HepG2 (cell line): ENCODE results near the gene TIMM17A. TPM values are rescaled to one million over a fixed set of nuclear protein-coding genes. Genes with fewer than 3 reads are reported as not detected.

Source experiments
- ATAC-seq: fragments of 200-7000 bp; cut with Tn5 transposase; 3 replicates; pipeline ENCODE4 v1.9.1; 2020; ENCODE audit warnings: mild to moderate bottlenecking, moderate library complexity
- BruUV-seq: library from RNA; stranded (reverse); fragments of 400-500 nt; replicated peaks from 2 replicates; lab custom pipeline; 2021; lab: Mats Ljungman, UMichigan
- CTCF ChIA-PET: fragments of 300-600 bp; formaldehyde crosslinking; extraction: SDS; loops from one replicate; lab custom pipeline; 2021; ENCODE audit warnings: low total read pairs, inconsistent platforms, low intra/inter-chr PET ratio; lab: Yijun Ruan, JAX
- POLR2A ChIA-PET: fragments of 350-600 bp; sonication (Branson Sonifier 250); formaldehyde crosslinking; loops from one replicate; lab custom pipeline; 2020; ENCODE audit warnings: antibody characterized with exemption, inconsistent platforms; lab: Yijun Ruan, JAX
- DNase-seq: peaks from one replicate; pipeline ENCODE4 v3.0.0-alpha.2; 2015; ENCODE audit warnings: low spot score
- FAIRE-seq: peaks from 3 replicates; lab custom pipeline; 2011; peaks lifted over from hg19 to GRCh38; lab: Jason Lieb, UNC
- H2AFZ ChIP-seq: one replicate; pipeline ENCODE4 v1.6.1; 2011; ENCODE audit warnings: low read length, inconsistent platforms
- H3K27ac ChIP-seq: fragments of 300-600 bp; 3 replicates; pipeline ENCODE4 v1.8.0; 2011; ENCODE audit warnings: mixed run types, mild to moderate bottlenecking, mixed read lengths, low read length, inconsistent platforms; ENCODE audit not compliant: insufficient read depth; ENCODE audit errors: extremely low read length
- H3K27me3 ChIP-seq, 2 experiments: fragments of 200-600 bp in 1 of 2; 2 replicates in 1 of 2; 3 replicates in 1 of 2; pipeline versions ENCODE4 v1.6.0 to v1.8.0; 2011; ENCODE audit warnings: low read length in 2 of 2, mild to moderate bottlenecking in 2 of 2, moderate library complexity in 2 of 2, inconsistent platforms in 1 of 2; ENCODE audit not compliant: insufficient read depth in 2 of 2, control insufficient read depth in 1 of 2
- H3K36me3 ChIP-seq, 2 experiments: fragments of 200-600 bp in 1 of 2; replicated peaks in 1 of 2; 2 replicates in 1 of 2; 3 replicates in 1 of 2; pipeline versions ENCODE4 v1.5.1 to v1.8.0; 2011; ENCODE audit warnings: low read length in 2 of 2, inconsistent platforms in 1 of 2; ENCODE audit not compliant: insufficient read depth in 2 of 2, control insufficient read depth in 1 of 2
- H3K4me1 ChIP-seq: 2 replicates; pipeline ENCODE4 v1.5.1; 2012; ENCODE audit warnings: low read length, inconsistent platforms; ENCODE audit not compliant: insufficient read depth
- H3K4me2 ChIP-seq: 2 replicates; pipeline ENCODE4 v1.6.0; 2011; ENCODE audit warnings: low read depth, low read length, inconsistent platforms
- H3K4me3 ChIP-seq, 3 experiments: fragments of 200-600 bp in 1 of 3; sonication (generic), shearing (Covaris generic) in 1 of 3; replicated peaks in 1 of 3; 2 replicates each; pipeline ENCODE4 v1.5.1; 2011 to 2016; ENCODE audit warnings: low read length in 3 of 3, inconsistent platforms in 2 of 3, low read depth in 2 of 3, mild to moderate bottlenecking in 2 of 3, control low read depth in 1 of 3, mixed read lengths in 1 of 3; ENCODE audit not compliant: insufficient read depth in 1 of 3
- H3K79me2 ChIP-seq: one replicate; pipeline ENCODE4 v1.6.1; 2011; ENCODE audit warnings: low read length, inconsistent platforms; ENCODE audit not compliant: insufficient read depth
- H3K9ac ChIP-seq: 2 replicates; pipeline ENCODE4 v1.6.0; 2011; ENCODE audit warnings: mild to moderate bottlenecking, low read depth, low read length, inconsistent platforms; ENCODE audit not compliant: insufficient read depth
- H3K9me3 ChIP-seq: 2 replicates; pipeline ENCODE4 v1.5.1; 2012; ENCODE audit warnings: mild to moderate bottlenecking, low read length
- H4K20me1 ChIP-seq: 2 replicates; pipeline ENCODE4 v1.6.0; 2011; ENCODE audit warnings: inconsistent platforms, mild to moderate bottlenecking, low read length, moderate library complexity; ENCODE audit not compliant: insufficient read depth
- CENPT ChIP-seq: sonication (generic); formaldehyde crosslinking; IDR thresholded peaks from 2 replicates; pipeline ENCODE4 v1.8.0; 2022; ENCODE audit warnings: low read depth, mild to moderate bottlenecking, moderate library complexity, missing genetic modification reagents
- EEA1 ChIP-seq: sonication (generic); formaldehyde crosslinking; IDR thresholded peaks from 2 replicates; pipeline ENCODE4 v1.5.1; 2020; ENCODE audit warnings: mild to moderate bottlenecking, missing genetic modification reagents, borderline replicate concordance
- FOSL2 ChIP-seq: sonication (generic); formaldehyde crosslinking; IDR thresholded peaks from 2 replicates; pipeline ENCODE4 v1.4.0; 2020; ENCODE audit warnings: missing genetic modification reagents
- GTF3A ChIP-seq: sonication (generic); formaldehyde crosslinking; conservative IDR thresholded peaks from 2 replicates; pipeline ENCODE4 v1.4.0; 2020; ENCODE audit warnings: mild to moderate bottlenecking, missing genetic modification reagents
- MATR3 ChIP-seq: sonication (generic); formaldehyde crosslinking; IDR thresholded peaks from 2 replicates; pipeline ENCODE4 v1.4.0; 2020; ENCODE audit warnings: missing genetic modification reagents
- SALL1 ChIP-seq: sonication (generic); formaldehyde crosslinking; IDR thresholded peaks from 2 replicates; pipeline ENCODE4 v1.8.0; 2022; ENCODE audit warnings: mild to moderate bottlenecking, missing genetic modification reagents
- SMAD9 ChIP-seq: sonication (generic); formaldehyde crosslinking; IDR thresholded peaks from 2 replicates; pipeline ENCODE4 v1.5.1; 2020; ENCODE audit warnings: mild to moderate bottlenecking, missing genetic modification reagents
- XBP1 ChIP-seq: sonication (generic); formaldehyde crosslinking; IDR thresholded peaks from 2 replicates; pipeline ENCODE4 v1.5.0; 2020; ENCODE audit warnings: missing genetic modification reagents
- ZKSCAN8 ChIP-seq: IDR thresholded peaks from 2 replicates; pipeline ENCODE4 v1.6.1; 2016; ENCODE audit warnings: borderline replicate concordance, missing genetic modification reagents, missing compliant biosample characterization
- ZNF331 ChIP-seq: sonication (generic); formaldehyde crosslinking; IDR thresholded peaks from 2 replicates; pipeline ENCODE4 v1.4.0; 2020; ENCODE audit warnings: missing genetic modification reagents
- ZNF350 ChIP-seq: sonication (generic); formaldehyde crosslinking; IDR thresholded peaks from 2 replicates; pipeline ENCODE4 v1.4.0; 2020; ENCODE audit warnings: mild to moderate bottlenecking, low read depth, missing genetic modification reagents, borderline replicate concordance
- ZNF44 ChIP-seq: sonication (generic); formaldehyde crosslinking; IDR thresholded peaks from 2 replicates; pipeline ENCODE4 v1.5.1; 2020; ENCODE audit warnings: mild to moderate bottlenecking, missing genetic modification reagents
- ZNF546 ChIP-seq: sonication (generic); formaldehyde crosslinking; conservative IDR thresholded peaks from 2 replicates; pipeline ENCODE4 v1.8.1; 2023; ENCODE audit warnings: mild to moderate bottlenecking, missing genetic modification reagents
- ZNF605 ChIP-seq: sonication (generic); formaldehyde crosslinking; IDR thresholded peaks from 2 replicates; pipeline ENCODE4 v1.8.0; 2022; ENCODE audit warnings: mild to moderate bottlenecking, missing genetic modification reagents
- ZNF629 ChIP-seq: sonication (generic); formaldehyde crosslinking; conservative IDR thresholded peaks from 2 replicates; pipeline ENCODE4 v1.5.0; 2020; ENCODE audit warnings: missing genetic modification reagents
- ZNF660 ChIP-seq: sonication (generic); formaldehyde crosslinking; IDR thresholded peaks from 2 replicates; pipeline ENCODE4 v1.5.1; 2020; ENCODE audit warnings: mild to moderate bottlenecking, low read depth, missing genetic modification reagents, borderline replicate concordance
- ZNF768 ChIP-seq: sonication (generic); formaldehyde crosslinking; IDR thresholded peaks from 2 replicates; pipeline ENCODE4 v1.4.0; 2020; ENCODE audit warnings: missing genetic modification reagents
- ZSCAN22 ChIP-seq: sonication (generic); formaldehyde crosslinking; IDR thresholded peaks from 2 replicates; pipeline ENCODE4 v1.4.0; 2020; ENCODE audit warnings: mild to moderate bottlenecking, missing genetic modification reagents
- WGBS: methylation state at CpG from one replicate; pipeline ENCODE4 v1.1.6; 2017; ENCODE audit warnings: low lambda C conversion rate; 5-methylcytosine and 5-hydroxymethylcytosine counted together
- in situ Hi-C: cut with HindIII; loops from 2 replicates; pipeline ENCODE4 v1.10.0; 2017; ENCODE audit warnings: low pct_unique_long_range_greater_than_20kb; ENCODE audit not compliant: extremely low pct_ligation_motif_present
- intact Hi-C: fragments of 100-400 bp; cut with micrococcal nuclease; formaldehyde crosslinking; loops from one replicate; pipeline ENCODE4 v1.10.0; 2022; ENCODE audit not compliant: unreplicated experiment
- polyA plus RNA-seq, 8 experiments: library from polyadenylated mRNA; depleted of rRNA in 3 of 8; stranded (reverse) in 7 of 8; unstranded in 1 of 8; fragments of >200 nt; fragmentation: Illumina TruSeq in 4 of 8; extraction: Trizol in 4 of 8; gene quantifications; 2 replicates each; pipeline versions ENCODE4 v1.2.1 to v1.2.3, GENCODE V29; 2011 to 2016; ENCODE audit warnings: low read depth in 4 of 8, missing spikeins in 1 of 8, mixed read lengths in 1 of 8; ENCODE audit not compliant: insufficient read depth in 1 of 8
- total RNA-seq, 5 experiments: library from RNA; depleted of rRNA; stranded (reverse); fragments of >200 nt; fragmentation: Illumina TruSeq; extraction: Trizol; gene quantifications; 2 replicates each; pipeline ENCODE4 v1.2.3, GENCODE V29; 2016; ENCODE audit warnings: low read depth in 1 of 5
- TF ChIP-seq, protein P1 (sequence below): sonication (generic); formaldehyde crosslinking; IDR thresholded peaks from 2 replicates; pipeline ENCODE4 v1.4.0; 2020; ENCODE audit warnings: missing genetic modification reagents, borderline replicate concordance

TIMM17A gene
- total and polyA plus RNA-seq, 2 of the 13 experiments (the other 11 are each of a cell fraction or from before 2014, with no cell fraction given) = 50.8 to 97.8 TPM

DNA sequence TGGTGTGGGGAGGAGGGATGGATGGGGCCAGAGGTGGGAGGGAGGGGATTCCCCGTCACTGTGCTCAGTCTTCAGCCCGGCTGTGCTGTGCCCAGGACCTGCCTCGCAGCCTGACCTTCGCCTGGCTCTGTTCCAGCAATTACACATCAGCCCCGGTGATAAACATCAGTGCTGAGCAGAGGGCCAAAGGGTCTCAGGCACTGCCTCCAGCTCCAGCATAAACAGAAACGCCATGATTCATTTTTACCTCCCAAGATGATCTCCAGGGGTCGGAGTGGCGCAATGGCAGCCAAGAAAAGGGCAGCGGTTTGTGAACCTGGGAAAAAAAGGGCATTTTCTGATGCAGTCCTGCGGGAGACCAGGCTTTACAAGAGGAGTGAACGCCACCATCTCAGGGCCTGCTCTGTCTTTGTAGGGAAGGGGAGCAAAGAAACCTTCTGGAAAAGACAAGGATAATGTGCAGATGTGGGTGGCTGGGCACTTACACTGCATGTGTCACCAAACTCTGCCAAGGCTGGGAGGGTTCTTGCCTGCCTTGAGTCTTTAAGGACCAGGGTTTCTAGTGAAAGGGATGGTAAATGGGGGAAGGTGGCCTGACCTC lies 38.6 kb upstream of the TIMM17A start:
- Histone ChIP-seq H2AFZ (no peak overlapping the region), H3K27me3 (peaks cover 3 to 29% of the 10 kb centered on the region in 2 experiments; a peak in 4 of 5 replicates), H3K9me3 (no peaks in the 10 kb centered on the region), H3K9ac (no peak overlapping the region), H3K4me3 (peak overlapping the region in 1 of 3 experiments; percentile 47; a peak in 2 of 6 replicates), H3K27ac (no peak overlapping the region), H4K20me1 (no peaks in the 10 kb centered on the region), H3K4me1 (peaks cover 14% of the 10 kb centered on the region), H3K79me2 (no peaks in the 10 kb centered on the region), H3K4me2 (peak overlapping the region; percentile 58), H3K36me3 (no peaks in the 10 kb centered on the region)
- WGBS = 2% methylated on average over 9 of the region's 11 CpGs
- FAIRE-seq = no peak
- ChIA-PET CTCF (no interaction called here), POLR2A (no interaction called here)
- peak; percentile 67 for ATAC-seq
- intact Hi-C loops = no loop called here
- BruUV-seq = no TSS peak
- peak; percentile 36 for DNase-seq
- in situ Hi-C loops = no loop called here
- TF ChIP-seq ZNF605 (CRISPR knock-in tag) = no peak
- TF ChIP-seq ZNF546 (CRISPR knock-in tag) = no peak
- TF ChIP-seq MATR3 (CRISPR knock-in tag) = no peak
- TF ChIP-seq EEA1 (CRISPR knock-in tag) = no peak
- TF ChIP-seq GTF3A (CRISPR knock-in tag) = no peak
- peak; percentile 32; the same call in 1 of the 2 replicates for TF ChIP-seq SALL1 (CRISPR knock-in tag)
- no peak for TF ChIP-seq ZNF44 (CRISPR knock-in tag)
- TF ChIP-seq ZNF768 = peak; percentile 87; the same call in 1 of the 2 replicates
- TF ChIP-seq ZNF350 (CRISPR knock-in tag) = no peak
- peak; percentile 54 for TF ChIP-seq FOSL2
- no peak for TF ChIP-seq ZKSCAN8
- TF ChIP-seq ZNF660 (CRISPR knock-in tag) = no peak
- peak; percentile 84; the same call in 1 of the 2 replicates for TF ChIP-seq ZNF331 (CRISPR knock-in tag)
- TF ChIP-seq ZNF629 (CRISPR knock-in tag) = 0 out of 2 replicates have a peak, but pooled peaks have one; percentile 15
- no peak for TF ChIP-seq XBP1 (CRISPR knock-in tag)
- no peak for TF ChIP-seq ZSCAN22 (CRISPR knock-in tag)
- TF ChIP-seq, protein P1, sequence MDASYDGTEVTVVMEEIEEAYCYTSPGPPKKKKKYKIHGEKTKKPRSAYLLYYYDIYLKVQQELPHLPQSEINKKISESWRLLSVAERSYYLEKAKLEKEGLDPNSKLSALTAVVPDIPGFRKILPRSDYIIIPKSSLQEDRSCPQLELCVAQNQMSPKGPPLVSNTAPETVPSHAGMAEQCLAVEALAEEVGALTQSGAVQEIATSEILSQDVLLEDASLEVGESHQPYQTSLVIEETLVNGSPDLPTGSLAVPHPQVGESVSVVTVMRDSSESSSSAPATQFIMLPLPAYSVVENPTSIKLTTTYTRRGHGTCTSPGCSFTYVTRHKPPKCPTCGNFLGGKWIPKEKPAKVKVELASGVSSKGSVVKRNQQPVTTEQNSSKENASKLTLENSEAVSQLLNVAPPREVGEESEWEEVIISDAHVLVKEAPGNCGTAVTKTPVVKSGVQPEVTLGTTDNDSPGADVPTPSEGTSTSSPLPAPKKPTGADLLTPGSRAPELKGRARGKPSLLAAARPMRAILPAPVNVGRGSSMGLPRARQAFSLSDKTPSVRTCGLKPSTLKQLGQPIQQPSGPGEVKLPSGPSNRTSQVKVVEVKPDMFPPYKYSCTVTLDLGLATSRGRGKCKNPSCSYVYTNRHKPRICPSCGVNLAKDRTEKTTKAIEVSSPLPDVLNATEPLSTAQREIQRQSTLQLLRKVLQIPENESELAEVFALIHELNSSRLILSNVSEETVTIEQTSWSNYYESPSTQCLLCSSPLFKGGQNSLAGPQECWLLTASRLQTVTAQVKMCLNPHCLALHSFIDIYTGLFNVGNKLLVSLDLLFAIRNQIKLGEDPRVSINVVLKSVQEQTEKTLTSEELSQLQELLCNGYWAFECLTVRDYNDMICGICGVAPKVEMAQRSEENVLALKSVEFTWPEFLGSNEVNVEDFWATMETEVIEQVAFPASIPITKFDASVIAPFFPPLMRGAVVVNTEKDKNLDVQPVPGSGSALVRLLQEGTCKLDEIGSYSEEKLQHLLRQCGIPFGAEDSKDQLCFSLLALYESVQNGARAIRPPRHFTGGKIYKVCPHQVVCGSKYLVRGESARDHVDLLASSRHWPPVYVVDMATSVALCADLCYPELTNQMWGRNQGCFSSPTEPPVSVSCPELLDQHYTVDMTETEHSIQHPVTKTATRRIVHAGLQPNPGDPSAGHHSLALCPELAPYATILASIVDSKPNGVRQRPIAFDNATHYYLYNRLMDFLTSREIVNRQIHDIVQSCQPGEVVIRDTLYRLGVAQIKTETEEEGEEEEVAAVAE (CRISPR knock-in tag) = no peak
- TF ChIP-seq CENPT = no peak
- no peak for TF ChIP-seq SMAD9 (CRISPR knock-in tag)
